ENCODE results near the gene DMWD. TPM values are rescaled to one million over a fixed set of nuclear protein-coding genes. Genes with fewer than 3 reads are reported as not detected.
A peak's percentile ranks its signal among the peaks of the same experiment; 100 is the strongest.

Gene DMWD
- total RNA-seq, 1 donor from 2014 or later = 91.0 TPM

- no peak overlapping the region for H3K27ac Mint-ChIP-seq (ENCODE audit: unreplicated experiment)
- no peak for DNase-seq (ENCODE audit: extremely low spot score, unreplicated experiment)
- peaks cover 22% of the 10 kb centered on the region for H3K36me3 Mint-ChIP-seq (ENCODE audit: unreplicated experiment)
- H3K4me3 Mint-ChIP-seq (ENCODE audit: unreplicated experiment) = no peak overlapping the region
- H3K9me3 Mint-ChIP-seq (ENCODE audit: unreplicated experiment) = no peaks in the 10 kb centered on the region
- no peaks in the 10 kb centered on the region for H3K27me3 Mint-ChIP-seq (ENCODE audit: unreplicated experiment)
- peaks cover 33% of the 10 kb centered on the region for H3K4me1 Mint-ChIP-seq (ENCODE audit: unreplicated experiment)
- TF ChIP-seq CTCF (IDR thresholded peaks at IDR 0.05) = no peak
Observed at GRCh38 chr19:45786533-45786894, 6.1 kb downstream of the DMWD start.

- H3K27me3 Mint-ChIP-seq (ENCODE audit: unreplicated experiment) = no peaks in the 10 kb centered on the region
- peaks cover 31% of the 10 kb centered on the region for H3K4me1 Mint-ChIP-seq (ENCODE audit: unreplicated experiment)
- peaks cover 22% of the 10 kb centered on the region for H3K36me3 Mint-ChIP-seq (ENCODE audit: unreplicated experiment)
- H3K9me3 Mint-ChIP-seq (ENCODE audit: unreplicated experiment) = no peaks in the 10 kb centered on the region
- no peak for TF ChIP-seq CTCF (IDR thresholded peaks at IDR 0.05)
- DNase-seq (ENCODE audit: extremely low spot score, unreplicated experiment) = no peak
- no peak overlapping the region for H3K27ac Mint-ChIP-seq (ENCODE audit: unreplicated experiment)
- H3K4me3 Mint-ChIP-seq (ENCODE audit: unreplicated experiment) = no peak overlapping the region
Observed at GRCh38 chr19:45785781-45786532, 6.7 kb downstream of the DMWD start.

- peaks cover 35% of the 10 kb centered on the region for H3K4me1 Mint-ChIP-seq (ENCODE audit: unreplicated experiment)
- peak overlapping the region; percentile 80 for H3K27ac Mint-ChIP-seq (ENCODE audit: unreplicated experiment)
- H3K9me3 Mint-ChIP-seq (ENCODE audit: unreplicated experiment) = no peaks in the 10 kb centered on the region
- no peak for DNase-seq (ENCODE audit: extremely low spot score, unreplicated experiment)
- H3K36me3 Mint-ChIP-seq (ENCODE audit: unreplicated experiment) = peaks cover 22% of the 10 kb centered on the region
- no peak for TF ChIP-seq CTCF (IDR thresholded peaks at IDR 0.05)
- H3K4me3 Mint-ChIP-seq (ENCODE audit: unreplicated experiment) = no peak overlapping the region
- no peaks in the 10 kb centered on the region for H3K27me3 Mint-ChIP-seq (ENCODE audit: unreplicated experiment)
Observed at GRCh38 chr19:45785097-45785496, 7.5 kb downstream of the DMWD start.

GRCh38 chr19:45784096-45784495 lies 8.5 kb downstream of the DMWD start:
- peaks cover 35% of the 10 kb centered on the region for H3K4me1 Mint-ChIP-seq (ENCODE audit: unreplicated experiment)
- TF ChIP-seq CTCF (IDR thresholded peaks at IDR 0.05) = no peak
- H3K36me3 Mint-ChIP-seq (ENCODE audit: unreplicated experiment) = peaks cover 22% of the 10 kb centered on the region
- no peak for DNase-seq (ENCODE audit: extremely low spot score, unreplicated experiment)
- no peaks in the 10 kb centered on the region for H3K27me3 Mint-ChIP-seq (ENCODE audit: unreplicated experiment)
- no peaks in the 10 kb centered on the region for H3K9me3 Mint-ChIP-seq (ENCODE audit: unreplicated experiment)
- H3K27ac Mint-ChIP-seq (ENCODE audit: unreplicated experiment) = peak overlapping the region; percentile 95
- H3K4me3 Mint-ChIP-seq (ENCODE audit: unreplicated experiment) = peak overlapping the region; percentile 60

- no peaks in the 10 kb centered on the region for H3K27me3 Mint-ChIP-seq (ENCODE audit: unreplicated experiment)
- no peaks in the 10 kb centered on the region for H3K9me3 Mint-ChIP-seq (ENCODE audit: unreplicated experiment)
- peak overlapping the region; percentile 60 for H3K4me3 Mint-ChIP-seq (ENCODE audit: unreplicated experiment)
- peaks cover 35% of the 10 kb centered on the region for H3K4me1 Mint-ChIP-seq (ENCODE audit: unreplicated experiment)
- peaks cover 26% of the 10 kb centered on the region for H3K36me3 Mint-ChIP-seq (ENCODE audit: unreplicated experiment)
- peak overlapping the region; percentile 95 for H3K27ac Mint-ChIP-seq (ENCODE audit: unreplicated experiment)
- TF ChIP-seq CTCF (IDR thresholded peaks at IDR 0.05) = no peak
- DNase-seq (ENCODE audit: extremely low spot score, unreplicated experiment) = no peak
Observed at GRCh38 chr19:45782820-45783785, 9.5 kb downstream of the DMWD start.
